Lung (tissue), 12 donors: Measurements from ENCODE around the gene LTF. TPM values are rescaled to one million over a fixed set of nuclear protein-coding genes. Genes with fewer than 3 reads are reported as not detected.
A peak's percentile ranks its signal among the peaks of the same experiment; 100 is the strongest.

Source experiments
- ATAC-seq: fragments of 200-7000 bp; cut with Tn5 transposase; one replicate; pipeline ENCODE4 v1.9.1; 2020; ENCODE audit warnings: moderate number of reproducible peaks; ENCODE audit not compliant: insufficient read depth, low FRiP score
- DNase-seq, 3 donors: peaks; one replicate each; pipeline ENCODE4 v3.0.0-alpha.2; 2013 to 2017
- H3K27ac ChIP-seq, 2 donors: one replicate each; pipeline ENCODE4 v1.5.1; 2013; ENCODE audit warnings: mild to moderate bottlenecking in 2 of 2, moderate library complexity in 2 of 2, control low read depth in 1 of 2, inconsistent platforms in 1 of 2, low read depth in 1 of 2, low read length in 1 of 2
- H3K27me3 ChIP-seq, 3 donors: one replicate each; pipeline ENCODE4 v1.5.1; 2013; ENCODE audit warnings: low read length in 2 of 3; ENCODE audit not compliant: control insufficient read depth in 3 of 3, insufficient read depth in 3 of 3
- H3K36me3 ChIP-seq, 4 donors: one replicate each; pipeline ENCODE4 v1.5.1; 2013; ENCODE audit warnings: low read length in 4 of 4, mild to moderate bottlenecking in 1 of 4, moderate library complexity in 1 of 4; ENCODE audit not compliant: control insufficient read depth in 4 of 4, insufficient read depth in 4 of 4
- H3K4me1 ChIP-seq, 5 donors: one replicate each; pipeline ENCODE4 v1.5.1; 2013; ENCODE audit warnings: low read length in 5 of 5, mild to moderate bottlenecking in 2 of 5, moderate library complexity in 1 of 5; ENCODE audit not compliant: control insufficient read depth in 5 of 5, insufficient read depth in 5 of 5
- H3K4me3 ChIP-seq: one replicate; pipeline ENCODE4 v1.5.1; 2013; ENCODE audit warnings: mild to moderate bottlenecking, control low read depth, moderate library complexity
- H3K9ac ChIP-seq, 2 donors: one replicate each; pipeline ENCODE4 v1.5.1; 2013; ENCODE audit warnings: low read length in 2 of 2, control low read depth in 1 of 2; ENCODE audit not compliant: insufficient read depth in 1 of 2
- H3K9me3 ChIP-seq, 4 donors: one replicate each; pipeline ENCODE4 v1.5.1; 2013; ENCODE audit warnings: low read length in 3 of 4, mild to moderate bottlenecking in 1 of 4, moderate library complexity in 1 of 4; ENCODE audit not compliant: control insufficient read depth in 4 of 4, insufficient read depth in 3 of 4
- WGBS, 2 donors: extraction: QIAGEN DNeasy Blood & Tissue Kit; methylation state at CpG; one replicate each; pipeline ENCODE4 v1.1.7; 2013; 5-methylcytosine and 5-hydroxymethylcytosine counted together
- polyA plus RNA-seq, 2 donors: library from polyadenylated mRNA; stranded (reverse); fragments of 200-250 nt; gene quantifications; one replicate each; pipeline ENCODE4 v1.2.1, GENCODE V29; 2013
- total RNA-seq, 2 donors: library from RNA; depleted of rRNA in 1 of 2; stranded (reverse); fragments of >200 nt in 1 of 2; gene quantifications; one replicate each; pipeline ENCODE4 v1.2.1, GENCODE V29; 2014 to 2021
- TF ChIP-seq, protein P1 (sequence below): IDR thresholded peaks from 2 replicates; pipeline ENCODE4 v1.5.1; 2012; ENCODE audit warnings: mild to moderate bottlenecking; ENCODE audit errors: control extremely low read depth, extremely low read depth
- donor health status: control.
- donor health status: control.
- donor health status: Bipolar disorder and iron deficiency.
- donor health status: healthy.
- donor health status: DM: yes; HTN: yes; CAD: no.

The LTF gene
- total and polyA plus RNA-seq, 4 donors, result 12.9 to 188 (median 101) TPM

DNA sequence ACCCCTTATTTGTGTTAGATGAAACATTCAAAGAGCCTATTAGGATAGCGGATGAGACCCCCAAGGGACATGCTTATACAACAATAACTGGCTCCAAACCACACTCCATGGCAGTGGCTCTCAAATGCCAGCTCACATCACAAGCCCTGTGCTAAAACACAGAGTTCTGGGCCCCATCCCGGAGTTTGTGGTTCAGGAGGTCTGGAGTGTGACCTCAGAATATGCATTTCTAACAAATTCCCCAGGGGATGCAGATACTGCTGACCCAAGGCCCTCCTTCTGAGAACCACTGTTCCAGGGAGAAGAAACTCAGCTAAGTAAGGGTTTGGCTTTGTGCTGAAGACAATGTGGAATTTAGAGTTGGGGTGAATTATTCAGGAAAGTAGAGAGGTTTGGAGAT lies 54.0 kb downstream of the LTF start:
- no peaks in the 10 kb centered on the region for H3K9me3 ChIP-seq
- no peak overlapping the region for H3K9ac ChIP-seq
- no peak overlapping the region for H3K4me3 ChIP-seq
- peak overlapping the region in 1 of 2 donors; percentile 42 for H3K27ac ChIP-seq
- H3K27me3 ChIP-seq, result no peaks in the 10 kb centered on the region
- H3K4me1 ChIP-seq, result peaks cover 10 to 31% (median 24%) of the 10 kb centered on the region in 5 donors
- peaks cover 0 to 7% (median 0%) of the 10 kb centered on the region in 4 donors for H3K36me3 ChIP-seq
- 88 to 91% methylated on average over 2 of the region's 2 CpGs for WGBS, 2 donors
- ATAC-seq (no peak), DNase-seq (no peak)
- TF ChIP-seq, protein P1, sequence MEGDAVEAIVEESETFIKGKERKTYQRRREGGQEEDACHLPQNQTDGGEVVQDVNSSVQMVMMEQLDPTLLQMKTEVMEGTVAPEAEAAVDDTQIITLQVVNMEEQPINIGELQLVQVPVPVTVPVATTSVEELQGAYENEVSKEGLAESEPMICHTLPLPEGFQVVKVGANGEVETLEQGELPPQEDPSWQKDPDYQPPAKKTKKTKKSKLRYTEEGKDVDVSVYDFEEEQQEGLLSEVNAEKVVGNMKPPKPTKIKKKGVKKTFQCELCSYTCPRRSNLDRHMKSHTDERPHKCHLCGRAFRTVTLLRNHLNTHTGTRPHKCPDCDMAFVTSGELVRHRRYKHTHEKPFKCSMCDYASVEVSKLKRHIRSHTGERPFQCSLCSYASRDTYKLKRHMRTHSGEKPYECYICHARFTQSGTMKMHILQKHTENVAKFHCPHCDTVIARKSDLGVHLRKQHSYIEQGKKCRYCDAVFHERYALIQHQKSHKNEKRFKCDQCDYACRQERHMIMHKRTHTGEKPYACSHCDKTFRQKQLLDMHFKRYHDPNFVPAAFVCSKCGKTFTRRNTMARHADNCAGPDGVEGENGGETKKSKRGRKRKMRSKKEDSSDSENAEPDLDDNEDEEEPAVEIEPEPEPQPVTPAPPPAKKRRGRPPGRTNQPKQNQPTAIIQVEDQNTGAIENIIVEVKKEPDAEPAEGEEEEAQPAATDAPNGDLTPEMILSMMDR, result no peak

DNA sequence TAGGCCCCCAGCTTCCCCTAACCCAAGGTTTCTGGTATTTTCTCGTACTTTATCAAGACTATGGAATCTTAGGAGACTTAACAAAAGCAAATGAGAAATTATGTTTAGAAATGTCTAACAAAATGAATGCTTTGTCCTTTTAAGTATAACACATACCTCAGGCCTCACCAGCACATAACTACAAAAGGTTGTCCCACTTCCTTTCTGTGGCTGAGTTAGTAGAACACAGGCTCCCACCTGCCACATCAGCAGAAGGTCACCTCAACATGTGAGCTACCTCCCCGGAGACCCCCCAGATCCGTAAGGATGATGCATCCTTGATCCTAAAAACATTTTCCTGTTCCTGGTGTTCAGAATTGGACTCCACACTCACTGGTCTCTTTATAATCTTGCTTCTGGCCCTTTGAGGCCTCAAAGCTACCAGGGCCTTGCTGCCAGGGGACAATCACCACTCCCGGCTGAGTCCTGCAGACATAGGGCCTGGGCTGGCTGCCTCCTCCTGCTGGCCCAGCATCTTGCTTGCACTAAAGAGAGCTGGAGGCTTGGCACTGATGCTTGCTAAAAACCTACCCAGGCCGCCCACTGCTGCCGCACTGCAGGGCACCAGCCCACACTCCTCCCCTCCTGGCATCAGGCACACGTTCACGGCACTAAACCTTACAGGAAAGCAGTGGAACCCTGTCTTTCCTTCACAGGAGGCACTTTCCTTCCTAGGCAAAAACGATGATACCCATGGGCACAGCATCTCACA lies 54.8 kb downstream of the LTF start:
- Histone ChIP-seq H3K27me3 (no peaks in the 10 kb centered on the region), H3K9ac (no peak overlapping the region), H3K4me1 (peaks cover 10 to 39% (median 24%) of the 10 kb centered on the region in 5 donors), H3K9me3 (no peaks in the 10 kb centered on the region), H3K36me3 (peaks cover 0 to 7% (median 0%) of the 10 kb centered on the region in 4 donors), H3K27ac (peak overlapping the region in 1 of 2 donors; percentile 70), H3K4me3 (peak overlapping the region; percentile 3)
- 74 to 76% methylated on average over 9 of the region's 9 CpGs for WGBS, 2 donors
- ATAC-seq (no peak), DNase-seq (no peak)
- TF ChIP-seq, protein P1, result no peak

DNA sequence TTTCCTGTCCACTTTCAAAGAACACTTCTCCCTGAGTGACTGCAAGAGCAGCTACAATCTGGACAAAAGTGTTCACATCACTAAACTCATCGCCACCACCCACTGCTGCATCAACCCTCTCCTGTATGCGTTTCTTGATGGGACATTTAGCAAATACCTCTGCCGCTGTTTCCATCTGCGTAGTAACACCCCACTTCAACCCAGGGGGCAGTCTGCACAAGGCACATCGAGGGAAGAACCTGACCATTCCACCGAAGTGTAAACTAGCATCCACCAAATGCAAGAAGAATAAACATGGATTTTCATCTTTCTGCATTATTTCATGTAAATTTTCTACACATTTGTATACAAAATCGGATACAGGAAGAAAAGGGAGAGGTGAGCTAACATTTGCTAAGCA lies 55.9 kb downstream of the LTF start:
- 77 to 82% methylated on average over 7 of the region's 7 CpGs for WGBS, 2 donors
- ATAC-seq (no peak), DNase-seq (no peak)
- TF ChIP-seq, protein P1, result no peak
- H3K36me3 ChIP-seq, result peaks cover 0 to 7% (median 0%) of the 10 kb centered on the region in 4 donors
- H3K4me1 ChIP-seq, result peaks cover 10 to 43% (median 24%) of the 10 kb centered on the region in 5 donors
- no peaks in the 10 kb centered on the region for H3K9me3 ChIP-seq
- H3K27me3 ChIP-seq, result no peaks in the 10 kb centered on the region
- H3K4me3 ChIP-seq, result no peak overlapping the region
- H3K9ac ChIP-seq, result no peak overlapping the region
- peak overlapping the region in 1 of 2 donors; percentile 17 for H3K27ac ChIP-seq
